Neural progenitor cell (in vitro differentiated cells): ENCODE measurements around the gene SMIM45.

ENCODE experiments used
- CTCF ChIP-seq: fragments of 200-600 bp; sonication (generic); IDR thresholded peaks from 2 replicates; pipeline ENCODE4 v1.5.1; 2017; ENCODE audit warnings: antibody characterized with exemption, mild to moderate bottlenecking
- EZH2 ChIP-seq: fragments of 200-600 bp; sonication (generic); IDR thresholded peaks from 2 replicates; pipeline ENCODE4 v1.6.1; 2017; ENCODE audit warnings: antibody characterized with exemption, mild to moderate bottlenecking, moderate library complexity
- EZH2phosphoT487 ChIP-seq: fragments of 200-600 bp; sonication (generic); IDR thresholded peaks from 2 replicates; pipeline ENCODE4 v1.6.1; 2017; ENCODE audit warnings: antibody characterized with exemption

GRCh38 chr22:41902932-41903421 lies 49.0 kb upstream of the SMIM45 start:
- TF ChIP-seq CTCF, result no peak
- TF ChIP-seq EZH2, result no peak
- no peak for TF ChIP-seq EZH2phosphoT487
